22Rv1 (cell line): ENCODE measurements around the gene PSMD4.

ENCODE experiments used
- ZFX ChIP-seq: fragments of 450-650 bp; IDR thresholded peaks from 2 replicates; pipeline ENCODE4 v1.6.1; 2017; ENCODE audit warnings: antibody characterized with exemption, borderline replicate concordance
- TF ChIP-seq, protein P1 (sequence below): fragments of 450-650 bp; IDR thresholded peaks from 2 replicates; pipeline ENCODE4 v1.5.1; 2017; ENCODE audit warnings: mild to moderate bottlenecking

DNA sequence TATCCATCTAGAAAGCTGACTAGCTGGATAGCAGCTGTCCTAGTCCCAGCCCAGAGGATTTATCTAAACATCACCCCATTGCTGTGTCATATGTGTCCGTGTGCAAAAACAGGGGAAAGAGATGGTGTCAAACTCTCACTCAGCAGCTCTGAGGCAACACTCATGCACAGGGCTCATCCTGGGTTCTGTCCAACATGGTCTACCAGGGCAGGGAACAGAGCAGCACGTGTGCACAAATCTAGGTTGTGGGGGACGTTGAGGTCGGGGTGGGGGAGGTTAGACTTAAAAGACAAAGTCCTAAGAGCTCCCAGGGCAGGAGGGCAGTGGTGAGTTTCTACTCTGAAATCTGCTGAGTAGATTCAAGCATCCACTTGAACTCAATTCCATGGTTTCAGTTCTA is 56.5 kb downstream of the PSMD4 start:
- TF ChIP-seq, protein P1, sequence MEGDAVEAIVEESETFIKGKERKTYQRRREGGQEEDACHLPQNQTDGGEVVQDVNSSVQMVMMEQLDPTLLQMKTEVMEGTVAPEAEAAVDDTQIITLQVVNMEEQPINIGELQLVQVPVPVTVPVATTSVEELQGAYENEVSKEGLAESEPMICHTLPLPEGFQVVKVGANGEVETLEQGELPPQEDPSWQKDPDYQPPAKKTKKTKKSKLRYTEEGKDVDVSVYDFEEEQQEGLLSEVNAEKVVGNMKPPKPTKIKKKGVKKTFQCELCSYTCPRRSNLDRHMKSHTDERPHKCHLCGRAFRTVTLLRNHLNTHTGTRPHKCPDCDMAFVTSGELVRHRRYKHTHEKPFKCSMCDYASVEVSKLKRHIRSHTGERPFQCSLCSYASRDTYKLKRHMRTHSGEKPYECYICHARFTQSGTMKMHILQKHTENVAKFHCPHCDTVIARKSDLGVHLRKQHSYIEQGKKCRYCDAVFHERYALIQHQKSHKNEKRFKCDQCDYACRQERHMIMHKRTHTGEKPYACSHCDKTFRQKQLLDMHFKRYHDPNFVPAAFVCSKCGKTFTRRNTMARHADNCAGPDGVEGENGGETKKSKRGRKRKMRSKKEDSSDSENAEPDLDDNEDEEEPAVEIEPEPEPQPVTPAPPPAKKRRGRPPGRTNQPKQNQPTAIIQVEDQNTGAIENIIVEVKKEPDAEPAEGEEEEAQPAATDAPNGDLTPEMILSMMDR: no peak
- no peak for TF ChIP-seq ZFX
